Epithelial cell of alveolus of lung (primary cell): Measurements from ENCODE around the gene CLDN2. TPM values are rescaled to one million over a fixed set of nuclear protein-coding genes. Genes with fewer than 3 reads are reported as not detected.

Experiments
- total RNA-seq: library from RNA; depleted of rRNA; stranded (reverse); fragments of >200 nt; gene quantifications from 2 replicates; pipeline ENCODE4 v1.2.1, GENCODE V29; 2015

Gene CLDN2
- not detected in 2 replicates for total RNA-seq

DNA sequence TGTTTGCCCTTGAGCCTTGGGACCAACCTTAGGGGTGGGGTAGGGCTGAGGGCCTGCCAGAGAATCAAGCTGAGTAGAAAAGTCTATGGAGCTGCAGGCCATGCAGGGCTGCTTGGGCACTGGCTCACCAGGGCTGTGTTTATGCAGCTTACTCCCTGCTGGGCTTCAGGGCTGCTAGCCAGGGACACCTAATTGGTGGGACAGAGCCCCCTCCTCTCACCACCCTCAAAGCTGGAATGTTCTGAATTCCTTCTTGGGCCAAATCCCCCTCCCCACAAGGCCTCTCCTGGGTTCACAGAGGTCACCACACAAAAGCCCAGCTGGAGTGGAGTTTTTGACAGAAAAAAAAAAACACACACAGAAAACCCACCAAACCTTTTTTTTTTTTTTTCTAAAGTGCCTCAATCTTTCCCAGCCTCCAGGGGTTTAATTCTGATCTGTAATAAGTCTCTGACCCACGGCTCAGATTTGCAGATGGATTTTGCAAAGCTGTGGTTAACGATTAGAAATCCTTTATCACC lies at the start of gene CLDN2:
Gene CLDN2, plus strand, starts transcription at position 471 of the 521 bp plus-strand sequence. CDS start 7,827 bp downstream, outside the sequence.

DNA sequence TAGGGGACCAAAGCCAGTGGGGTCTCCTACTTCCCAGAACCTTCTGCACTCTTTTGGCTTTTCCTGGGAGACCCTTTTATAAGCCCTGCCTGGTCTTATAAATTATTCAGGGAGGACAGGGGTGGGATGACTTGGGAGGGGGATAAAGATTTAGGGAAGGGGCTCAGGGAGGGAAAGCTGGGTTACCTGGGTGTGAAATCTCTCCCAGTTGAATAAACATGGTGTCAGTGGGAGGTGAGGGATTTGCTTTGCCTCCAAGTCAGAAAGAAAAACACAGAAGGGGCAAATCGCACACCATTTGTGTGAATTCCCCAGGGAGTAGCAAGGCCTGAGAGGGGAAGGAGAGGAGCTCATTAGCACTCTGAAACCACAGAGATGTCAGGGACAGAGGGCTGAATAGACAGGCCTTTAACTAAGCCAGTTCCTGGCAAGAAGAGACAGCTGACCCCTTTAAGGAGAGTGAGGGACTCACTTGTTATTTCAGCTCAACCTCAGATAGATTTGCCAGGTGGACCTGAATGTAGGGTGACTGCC lies 16.8 kb upstream of the CLDN2 start, which contains the start of gene RIPPLY1:
Gene RIPPLY1, minus strand, starts transcription at position 51 of the 534 bp plus-strand sequence. CDS start 54 bp downstream, outside the sequence.

Other genes with a start within 250 kb of the CLDN2 start
- gene RNF128, start 193.7 kb upstream of the CLDN2 start, total RNA-seq: 1.6 and 3.7 TPM in 2 replicates
- 9.3 and 10.0 TPM in 2 replicates for gene TBC1D8B, start 117.7 kb upstream of the CLDN2 start, total RNA-seq
- not detected in 2 replicates for gene RIPPLY1, start 17.1 kb upstream of the CLDN2 start, total RNA-seq
- 12.2 and 21.1 TPM in 2 replicates for gene MORC4, start 79.8 kb downstream of the CLDN2 start, total RNA-seq
- 4.9 and 12.5 TPM in 2 replicates for gene RBM41, start 198.4 kb downstream of the CLDN2 start, total RNA-seq